ENCODE data around the gene FKBP5. TPM values are rescaled to one million over a fixed set of nuclear protein-coding genes. Genes with fewer than 3 reads are reported as not detected.

Gene FKBP5
- total RNA-seq, 1 donor from 2014 or later, result 128 TPM

GRCh38 chr6:35686436-35686835 lies 2.3 kb downstream of the FKBP5 start:
- TF ChIP-seq CTCF (IDR thresholded peaks at IDR 0.05), result no peak
- ATAC-seq (no peak), DNase-seq (no peak)
- Histone ChIP-seq H3K27me3 (ENCODE audit: low read depth) (no peaks in the 10 kb centered on the region), H3K27ac (peak overlapping the region; percentile 91), H3K4me3 (peak overlapping the region; percentile 79), H3K4me1 (peaks cover 34% of the 10 kb centered on the region), H3K9me3 (no peaks in the 10 kb centered on the region), H3K36me3 (peaks cover 10% of the 10 kb centered on the region)
- intact Hi-C loops (cut with DNase I), result no loop called here

GRCh38 chr6:35683267-35683666 lies 5.4 kb downstream of the FKBP5 start:
- no peaks in the 10 kb centered on the region for H3K27me3 ChIP-seq (ENCODE audit: low read depth)
- DNase-seq (no peak), ATAC-seq (no peak)
- H3K9me3 ChIP-seq, result no peaks in the 10 kb centered on the region
- H3K36me3 ChIP-seq, result peaks cover 31% of the 10 kb centered on the region
- peaks cover 38% of the 10 kb centered on the region for H3K4me1 ChIP-seq
- no peak overlapping the region for H3K27ac ChIP-seq
- no peak overlapping the region for H3K4me3 ChIP-seq
- intact Hi-C loops (cut with DNase I), result no loop called here
- TF ChIP-seq CTCF (IDR thresholded peaks at IDR 0.05), result no peak

GRCh38 chr6:35681298-35681697 lies 7.4 kb downstream of the FKBP5 start:
- intact Hi-C loops (cut with DNase I), result no loop called here
- H3K27ac ChIP-seq, result no peak overlapping the region
- ATAC-seq (no peak), DNase-seq (no peak)
- peaks cover 38% of the 10 kb centered on the region for H3K36me3 ChIP-seq
- no peaks in the 10 kb centered on the region for H3K9me3 ChIP-seq
- no peak overlapping the region for H3K4me3 ChIP-seq
- H3K4me1 ChIP-seq, result peaks cover 58% of the 10 kb centered on the region
- TF ChIP-seq CTCF (IDR thresholded peaks at IDR 0.05), result no peak
- H3K27me3 ChIP-seq (ENCODE audit: low read depth), result no peaks in the 10 kb centered on the region

GRCh38 chr6:35679399-35679798 lies 9.3 kb downstream of the FKBP5 start:
- Histone ChIP-seq H3K27me3 (ENCODE audit: low read depth) (no peaks in the 10 kb centered on the region), H3K9me3 (no peaks in the 10 kb centered on the region), H3K36me3 (peaks cover 38% of the 10 kb centered on the region), H3K4me3 (no peak overlapping the region), H3K4me1 (peaks cover 73% of the 10 kb centered on the region), H3K27ac (no peak overlapping the region)
- DNase-seq (no peak), ATAC-seq (no peak)
- no peak for TF ChIP-seq CTCF (IDR thresholded peaks at IDR 0.05)
- intact Hi-C loops (cut with DNase I), result no loop called here

- DNase-seq (no peak), ATAC-seq (no peak)
- H3K4me1 ChIP-seq, result peaks cover 79% of the 10 kb centered on the region
- intact Hi-C loops (cut with DNase I), result no loop called here
- H3K27me3 ChIP-seq (ENCODE audit: low read depth), result no peaks in the 10 kb centered on the region
- H3K27ac ChIP-seq, result no peak overlapping the region
- H3K36me3 ChIP-seq, result peaks cover 34% of the 10 kb centered on the region
- H3K4me3 ChIP-seq, result no peak overlapping the region
- H3K9me3 ChIP-seq, result no peaks in the 10 kb centered on the region
- TF ChIP-seq CTCF (IDR thresholded peaks at IDR 0.05), result no peak
Observed at GRCh38 chr6:35678814-35679213, 9.9 kb downstream of the FKBP5 start.

All from lower lobe of right lung (tissue), 2 donors.